Dedifferentiated amniotic fluid mesenchymal stem cell (primary cell): ENCODE data around the gene PRDM10.
"Not testable (repeated sequence)": the region's sequence is repeated elsewhere in the genome, so short reads cannot be mapped to it uniquely, and the experiment has no call there.

Experiments used
- DNase-seq: peaks from one replicate; pipeline ENCODE4 v3.0.0-alpha.2; 2016; ENCODE audit errors: extremely low spot score

PRDM10 gene, protein sequence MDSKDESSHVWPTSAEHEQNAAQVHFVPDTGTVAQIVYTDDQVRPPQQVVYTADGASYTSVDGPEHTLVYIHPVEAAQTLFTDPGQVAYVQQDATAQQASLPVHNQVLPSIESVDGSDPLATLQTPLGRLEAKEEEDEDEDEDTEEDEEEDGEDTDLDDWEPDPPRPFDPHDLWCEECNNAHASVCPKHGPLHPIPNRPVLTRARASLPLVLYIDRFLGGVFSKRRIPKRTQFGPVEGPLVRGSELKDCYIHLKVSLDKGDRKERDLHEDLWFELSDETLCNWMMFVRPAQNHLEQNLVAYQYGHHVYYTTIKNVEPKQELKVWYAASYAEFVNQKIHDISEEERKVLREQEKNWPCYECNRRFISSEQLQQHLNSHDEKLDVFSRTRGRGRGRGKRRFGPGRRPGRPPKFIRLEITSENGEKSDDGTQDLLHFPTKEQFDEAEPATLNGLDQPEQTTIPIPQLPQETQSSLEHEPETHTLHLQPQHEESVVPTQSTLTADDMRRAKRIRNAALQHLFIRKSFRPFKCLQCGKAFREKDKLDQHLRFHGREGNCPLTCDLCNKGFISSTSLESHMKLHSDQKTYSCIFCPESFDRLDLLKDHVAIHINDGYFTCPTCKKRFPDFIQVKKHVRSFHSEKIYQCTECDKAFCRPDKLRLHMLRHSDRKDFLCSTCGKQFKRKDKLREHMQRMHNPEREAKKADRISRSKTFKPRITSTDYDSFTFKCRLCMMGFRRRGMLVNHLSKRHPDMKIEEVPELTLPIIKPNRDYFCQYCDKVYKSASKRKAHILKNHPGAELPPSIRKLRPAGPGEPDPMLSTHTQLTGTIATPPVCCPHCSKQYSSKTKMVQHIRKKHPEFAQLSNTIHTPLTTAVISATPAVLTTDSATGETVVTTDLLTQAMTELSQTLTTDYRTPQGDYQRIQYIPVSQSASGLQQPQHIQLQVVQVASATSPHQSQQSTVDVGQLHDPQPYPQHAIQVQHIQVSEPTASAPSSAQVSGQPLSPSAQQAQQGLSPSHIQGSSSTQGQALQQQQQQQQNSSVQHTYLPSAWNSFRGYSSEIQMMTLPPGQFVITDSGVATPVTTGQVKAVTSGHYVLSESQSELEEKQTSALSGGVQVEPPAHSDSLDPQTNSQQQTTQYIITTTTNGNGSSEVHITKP

DNA sequence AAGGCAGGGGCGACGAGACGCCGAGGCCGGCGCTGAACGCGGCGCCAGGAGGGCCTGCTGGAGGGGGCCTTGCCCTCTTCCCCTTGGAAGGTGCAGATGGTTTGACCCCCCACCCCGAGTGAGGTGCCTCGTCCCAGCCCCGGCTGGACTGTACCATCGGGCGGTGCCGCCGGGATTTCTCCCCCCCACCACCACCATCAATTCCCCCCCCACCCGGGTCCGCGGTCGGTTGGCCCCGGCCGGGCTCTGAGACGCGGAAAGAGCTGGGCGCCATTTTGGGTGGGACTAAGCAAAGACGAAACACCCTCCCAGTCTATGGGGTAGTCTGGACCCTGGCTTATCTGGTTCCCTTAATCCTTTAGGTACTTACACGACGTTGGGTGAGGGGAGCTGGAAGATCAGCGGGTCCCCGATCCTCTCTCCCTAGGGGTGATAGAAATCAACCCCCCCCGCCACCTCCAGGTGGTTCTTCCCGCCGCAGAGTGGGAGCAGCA, at the start of gene PRDM10:
TSS of gene PRDM10 (minus strand) at position 484 of the 494 bp plus-strand sequence. CDS start 41,871 bp downstream, outside the sequence.
- peak; percentile 86 for DNase-seq

DNA sequence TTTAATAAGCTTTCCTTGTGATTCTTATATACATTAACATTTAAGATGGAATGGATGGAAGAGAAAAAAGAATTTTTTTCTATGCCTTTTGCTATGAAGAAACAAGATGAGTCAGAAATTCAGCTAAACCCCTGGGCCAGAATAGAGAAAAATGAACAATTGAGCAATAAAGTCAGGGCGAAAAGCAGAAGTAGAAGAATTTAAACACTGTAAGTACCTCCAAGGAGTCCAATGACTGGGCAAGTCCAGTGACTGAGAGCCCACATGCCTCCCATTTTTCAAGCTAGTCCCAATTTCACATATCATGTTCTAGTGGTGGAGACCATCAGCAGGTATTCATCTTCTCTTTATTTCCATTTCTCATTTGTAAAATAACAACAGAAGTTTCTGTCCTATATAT, 48.4 kb upstream of the PRDM10 start:
- DNase-seq: no peak

DNA sequence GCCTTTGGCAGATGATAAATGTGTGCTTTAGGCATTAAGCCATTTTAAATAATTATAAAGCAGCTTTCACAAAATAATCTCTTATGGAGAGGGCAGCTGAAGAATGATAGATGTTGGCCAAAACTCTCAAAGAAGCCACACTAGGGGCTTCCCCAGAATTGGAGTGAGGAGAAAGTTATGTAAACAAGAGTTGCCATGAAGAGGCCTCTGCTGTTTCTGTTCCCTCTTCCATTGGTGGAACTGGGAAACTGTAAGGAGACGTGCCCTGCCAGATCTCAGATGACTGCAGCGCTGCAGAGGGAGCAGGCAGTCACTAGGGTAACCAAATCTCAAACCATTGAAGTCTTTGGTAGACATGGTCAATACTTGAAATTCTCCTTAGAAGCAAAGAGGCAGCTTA, 47.6 kb upstream of the PRDM10 start:
- no peak for DNase-seq

DNA sequence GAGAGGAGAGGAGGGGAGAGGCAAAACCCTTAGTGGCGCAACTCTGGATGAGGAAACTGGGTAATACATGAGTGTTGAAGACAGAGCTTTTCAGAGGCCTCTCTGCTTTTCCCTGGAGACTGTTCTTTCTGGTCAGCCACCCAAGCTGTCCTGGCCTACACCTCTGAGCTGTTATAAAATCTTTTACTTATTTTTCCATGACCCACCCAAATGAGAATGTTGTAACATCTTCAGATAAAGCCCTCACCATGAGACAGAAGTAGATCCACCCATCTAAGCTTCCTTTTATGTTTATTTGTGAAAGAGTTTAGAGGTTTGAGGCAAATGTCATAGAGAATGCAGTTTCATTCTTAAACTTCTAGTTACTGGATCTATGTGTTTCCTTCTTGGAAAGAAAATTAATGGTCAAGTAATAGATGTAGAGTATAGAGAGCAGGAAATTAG, 46.7 kb upstream of the PRDM10 start:
- no peak for DNase-seq

DNA sequence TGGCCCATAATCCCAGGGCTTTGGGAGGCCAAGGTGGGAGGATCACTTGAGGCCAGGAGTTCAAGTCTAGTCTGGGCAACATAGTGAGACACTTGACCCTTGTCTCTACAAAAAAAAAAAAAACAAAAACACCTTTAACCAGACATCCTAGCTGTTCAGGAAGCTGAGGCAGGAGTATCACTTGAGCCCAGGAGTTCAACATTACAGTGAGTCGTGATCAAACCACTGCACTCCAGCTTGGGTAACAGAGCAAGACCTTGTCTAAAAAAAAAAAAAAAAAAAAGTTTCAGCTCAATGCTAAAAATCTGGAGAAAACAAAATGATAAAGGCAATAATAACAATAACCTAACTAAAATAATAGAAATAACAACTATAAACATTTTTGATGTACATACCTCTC, 44.5 kb upstream of the PRDM10 start:
- no peak for DNase-seq

DNA sequence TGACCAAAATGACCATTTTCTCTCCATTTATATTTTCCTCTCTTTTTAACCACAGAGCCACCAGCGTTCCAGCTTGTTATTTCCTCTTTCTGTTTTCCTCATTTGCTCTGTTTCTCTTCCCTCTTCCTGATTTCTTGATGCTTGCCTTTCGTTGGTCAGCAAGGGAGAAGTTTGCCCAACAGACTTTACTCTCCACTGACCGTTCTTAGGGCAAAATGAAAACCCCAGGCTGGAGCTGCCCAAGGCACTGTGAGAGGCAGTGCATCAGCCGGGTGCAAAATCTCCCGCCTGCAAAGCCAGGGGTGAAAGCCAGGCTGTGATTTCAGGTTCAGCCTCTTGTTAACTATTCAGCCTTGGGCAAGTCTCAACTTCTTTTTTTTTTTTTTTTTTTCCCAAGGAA, 40.9 kb upstream of the PRDM10 start:
- no peak for DNase-seq

DNA sequence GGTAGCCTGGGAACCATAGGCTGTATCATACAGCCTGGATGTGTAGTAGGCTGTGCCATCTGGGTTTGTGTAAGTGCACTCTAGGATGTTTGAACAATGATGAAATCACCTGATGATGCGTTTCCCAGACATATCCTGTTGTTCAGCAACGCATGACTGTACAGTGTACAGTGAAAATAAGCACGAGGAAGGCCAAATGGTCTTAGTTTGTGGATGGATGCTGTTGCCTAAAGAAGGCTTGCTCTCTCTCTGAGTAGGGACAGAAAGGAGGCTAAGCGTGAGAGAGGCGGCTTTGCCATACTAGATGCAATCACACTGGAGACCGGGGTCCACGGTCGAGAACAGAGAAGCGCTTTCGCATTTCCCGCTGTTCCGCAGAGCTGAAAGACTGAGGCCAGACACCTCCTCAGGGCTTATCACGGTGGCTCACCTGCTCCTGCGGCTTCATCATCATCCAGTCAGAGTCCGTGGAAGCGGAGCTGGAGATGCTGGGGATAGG, 39.5 kb upstream of the PRDM10 start:
- no peak for DNase-seq

DNA sequence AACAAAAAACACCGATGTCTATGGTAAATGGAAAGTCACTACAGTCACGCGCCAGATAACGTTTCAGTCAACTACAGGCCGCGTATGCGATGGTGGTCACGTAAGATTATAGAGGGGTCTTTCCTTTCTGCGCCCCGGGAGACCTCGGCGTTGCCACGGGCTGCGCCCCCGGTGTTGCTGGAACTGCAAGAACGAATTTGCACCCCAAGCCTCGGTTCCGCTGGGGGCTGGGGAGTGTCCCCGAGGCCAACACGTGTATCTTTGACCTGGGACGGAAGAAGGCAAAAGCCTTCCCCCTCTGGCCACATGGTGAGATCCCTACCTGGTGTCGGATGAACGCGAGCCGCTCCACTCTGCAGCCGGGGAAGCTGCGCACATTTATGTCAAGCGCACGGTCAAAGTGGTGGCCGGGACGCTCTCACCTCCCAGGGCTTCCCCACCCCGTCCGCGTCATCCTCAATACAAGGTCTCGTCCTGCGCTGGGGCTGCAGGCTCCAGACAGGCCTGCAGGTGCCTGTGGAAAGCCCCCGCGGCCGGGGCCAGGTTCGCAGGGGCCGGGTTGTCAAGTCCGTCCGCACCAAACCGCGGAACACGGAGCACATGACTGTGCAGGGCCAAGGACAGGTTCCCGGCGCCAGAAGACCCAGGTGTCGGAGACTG, 37.8 kb upstream of the PRDM10 start:
- DNase-seq: no peak

DNA sequence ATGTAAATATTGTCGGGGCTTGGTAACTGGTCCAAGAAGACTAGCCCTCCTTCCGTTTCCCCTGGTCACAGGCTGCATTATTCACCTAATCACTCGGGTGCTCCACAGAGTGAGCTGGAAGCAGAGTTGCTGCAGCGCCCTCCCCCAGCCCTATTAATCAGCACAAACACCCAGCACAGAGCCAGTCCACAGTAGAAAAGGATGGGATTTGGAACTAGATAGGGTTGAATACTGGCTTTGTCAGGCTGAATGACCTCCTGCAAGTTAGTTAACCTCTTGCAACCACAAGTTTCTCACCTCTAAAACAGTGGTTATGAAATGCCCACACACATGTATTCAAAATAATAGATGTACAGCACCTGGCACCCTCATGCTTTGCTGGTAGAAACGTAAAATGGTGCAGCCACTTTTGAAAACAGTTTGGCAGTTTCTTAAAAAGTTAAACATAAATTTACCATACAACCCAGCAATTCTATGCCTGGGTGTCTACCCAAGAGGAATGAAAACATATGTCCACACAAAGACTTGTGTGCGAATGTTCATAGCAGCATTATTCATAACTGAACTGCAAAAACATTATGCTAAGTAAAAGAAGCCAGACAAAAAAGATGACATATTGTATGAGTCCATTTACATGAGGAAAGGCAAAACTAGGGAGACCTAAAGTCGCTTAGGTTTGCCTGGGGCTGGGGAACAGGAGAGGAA, 35.4 kb upstream of the PRDM10 start:
- DNase-seq: no peak

DNA sequence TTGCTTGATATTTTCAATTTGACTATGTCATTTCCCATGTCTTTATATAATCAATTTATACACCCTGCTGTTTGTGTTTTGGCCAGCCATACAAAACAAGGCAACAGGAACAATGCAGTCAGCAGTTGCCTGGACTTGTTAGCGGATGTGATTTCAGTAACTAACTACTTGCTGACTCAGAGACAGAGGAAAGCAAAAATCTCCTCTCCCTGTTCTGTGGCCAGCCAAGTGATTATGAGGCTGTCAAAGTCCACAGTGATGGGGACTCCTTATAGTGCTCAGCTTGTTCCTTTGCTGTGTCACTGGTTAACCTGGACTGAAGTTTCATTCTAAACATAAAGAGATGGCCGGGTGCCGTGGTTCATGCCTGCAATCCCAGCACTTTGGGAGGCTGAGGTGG, 34.4 kb upstream of the PRDM10 start:
- peak; percentile 23 for DNase-seq

DNA sequence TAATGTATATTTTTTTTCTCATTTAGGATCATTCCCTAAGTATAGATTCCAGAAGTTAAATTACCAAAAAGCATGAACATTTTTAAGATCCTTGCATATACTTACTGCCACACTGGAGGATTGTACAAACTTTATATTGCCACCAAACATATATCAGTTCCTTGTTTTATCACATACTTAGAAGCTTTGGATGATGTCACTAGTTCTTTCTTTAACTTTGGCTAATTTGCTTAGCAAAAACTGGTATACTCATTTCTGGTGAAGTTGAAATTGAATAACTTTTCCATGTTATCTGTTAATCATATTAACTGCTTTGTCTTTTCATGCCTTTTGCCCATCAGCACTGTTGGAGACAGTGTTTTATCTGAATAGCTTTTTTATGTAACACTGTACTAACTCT, 31.6 kb upstream of the PRDM10 start:
- no peak for DNase-seq

DNA sequence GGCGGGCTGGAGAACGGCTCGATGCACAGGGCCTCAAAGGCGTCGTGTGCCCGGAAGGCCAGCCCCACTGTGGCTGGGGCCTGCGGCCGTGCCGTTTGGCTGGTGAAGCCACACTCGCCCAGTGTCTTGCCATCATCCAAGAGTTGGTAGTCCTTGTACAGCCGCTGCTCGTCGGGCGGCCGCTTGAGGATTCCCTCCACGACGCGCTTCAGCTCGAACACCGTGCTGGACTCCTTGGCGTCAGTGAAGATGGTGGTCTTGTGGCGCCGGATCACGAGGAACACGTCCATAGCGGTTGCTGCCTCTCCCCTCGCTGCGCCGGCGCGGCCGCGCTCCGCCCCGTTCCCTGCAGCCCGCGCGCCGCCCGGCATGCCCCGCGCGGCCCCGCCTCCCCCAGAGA, 30.3 kb upstream of the PRDM10 start:
- no peak for DNase-seq

DNA sequence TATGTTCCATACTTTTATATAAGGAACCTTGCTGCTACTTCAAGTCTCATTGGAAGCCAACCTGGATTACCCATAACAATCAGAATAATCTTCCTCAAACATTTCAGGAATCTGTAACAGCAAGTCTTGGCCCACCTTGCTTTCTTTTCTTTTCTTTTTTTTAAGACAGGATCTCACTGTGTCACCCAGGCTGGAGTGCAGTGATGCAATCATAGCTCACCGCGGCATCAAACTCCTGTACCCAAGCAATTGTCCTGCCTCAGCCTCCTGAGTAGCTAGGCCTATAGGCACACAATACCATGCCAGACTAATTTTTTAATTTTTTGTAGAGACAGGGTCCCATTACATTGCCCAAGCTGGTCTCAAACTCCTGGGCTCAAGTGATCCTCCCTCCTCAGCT, 29.3 kb upstream of the PRDM10 start:
- DNase-seq: no peak

DNA sequence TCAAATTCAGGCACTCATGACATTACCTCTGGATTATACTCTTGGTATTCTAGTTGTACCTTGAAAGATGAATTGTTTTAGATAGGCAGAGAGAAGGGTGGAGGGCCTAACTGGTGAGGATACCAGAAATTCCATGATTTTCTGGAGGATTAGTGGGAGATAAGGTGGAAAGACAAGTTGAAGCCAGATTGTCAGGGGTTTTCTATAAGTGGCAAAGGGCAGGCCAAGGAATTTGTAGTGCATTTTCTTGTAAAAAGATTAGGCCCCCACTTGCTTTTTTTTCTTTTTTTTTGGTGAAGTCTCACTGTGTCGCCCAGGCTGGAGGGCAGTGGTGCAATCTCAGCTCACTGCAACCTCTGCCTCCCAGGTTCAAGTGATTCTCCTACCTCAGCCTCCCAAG, 28.4 kb upstream of the PRDM10 start:
- DNase-seq: no peak

DNA sequence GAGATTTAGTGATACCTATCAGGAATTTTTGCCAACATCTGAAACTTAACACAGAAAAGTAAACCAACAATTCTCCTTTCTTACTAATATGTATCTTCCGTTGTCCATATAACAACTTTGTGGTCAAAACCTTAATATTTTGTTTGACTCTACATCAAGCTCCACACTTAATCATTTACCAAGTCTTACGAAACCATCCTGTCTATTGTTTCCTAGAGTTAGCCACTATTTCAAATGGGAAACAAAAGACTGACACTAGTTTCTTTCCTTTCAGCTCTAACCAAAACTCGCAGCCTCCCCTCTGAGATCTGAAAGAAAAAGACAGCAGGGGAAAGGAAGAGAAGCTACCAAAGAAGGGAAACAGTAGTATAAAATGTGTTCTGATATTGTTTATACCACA, 26.5 kb upstream of the PRDM10 start:
- DNase-seq: no peak

DNA sequence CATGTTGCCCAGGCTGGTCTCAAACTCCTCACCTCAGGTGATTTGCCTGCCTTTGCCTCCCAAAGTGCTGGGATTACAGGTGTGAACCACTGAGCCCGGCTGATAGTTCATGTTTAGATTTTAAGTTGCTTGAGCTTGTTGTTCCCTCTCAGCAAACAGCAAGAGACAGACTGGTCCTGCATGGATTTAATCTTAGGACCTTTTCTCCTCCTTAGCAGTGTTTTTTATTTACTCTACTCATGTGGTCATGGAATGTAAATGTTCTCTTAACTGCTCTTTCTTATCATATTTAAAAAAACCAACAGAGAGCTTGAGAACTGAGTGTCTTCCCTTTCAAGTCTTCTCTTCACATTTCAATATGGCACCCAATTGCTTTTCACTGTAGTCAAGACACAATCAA, 22.7 kb upstream of the PRDM10 start:
- DNase-seq: no peak

DNA sequence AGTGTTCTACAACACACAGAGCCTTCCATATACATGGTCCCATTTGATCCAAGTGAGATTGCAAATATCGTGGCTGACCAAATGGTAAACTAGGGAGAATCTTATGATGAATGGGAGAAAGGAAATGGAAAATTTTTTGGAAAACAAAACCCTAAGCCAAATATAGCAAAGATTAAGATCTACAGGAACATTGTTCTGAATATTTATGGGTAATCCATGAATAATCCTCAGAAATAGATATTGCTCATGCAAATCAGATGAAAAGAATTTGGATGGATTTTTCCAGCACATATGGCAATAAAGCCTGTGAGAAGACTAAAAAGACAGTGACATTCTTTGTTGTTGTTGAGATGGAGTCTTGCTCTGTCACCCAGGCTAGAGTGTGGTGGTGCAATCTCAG, 21.7 kb upstream of the PRDM10 start:
- no peak for DNase-seq

DNA sequence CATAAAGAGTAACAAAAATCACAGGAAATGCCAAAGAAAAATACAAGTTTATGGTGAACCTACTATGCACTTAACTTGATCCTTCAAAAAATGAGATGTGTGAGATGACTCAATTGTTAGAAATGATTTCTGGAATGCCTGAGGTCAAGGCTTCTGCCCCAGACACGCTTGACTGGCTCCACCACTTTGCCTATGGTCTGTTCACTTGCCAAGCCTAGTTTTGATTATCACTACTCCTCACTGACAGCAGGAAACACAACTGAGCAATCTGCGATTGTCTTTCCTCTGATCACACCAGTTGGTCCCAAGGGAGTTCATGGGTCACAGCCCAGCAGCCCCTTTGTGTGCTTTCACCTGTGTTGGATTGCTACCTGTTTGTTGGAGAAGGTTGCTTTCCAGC, 20.6 kb upstream of the PRDM10 start:
- DNase-seq: no peak

DNA sequence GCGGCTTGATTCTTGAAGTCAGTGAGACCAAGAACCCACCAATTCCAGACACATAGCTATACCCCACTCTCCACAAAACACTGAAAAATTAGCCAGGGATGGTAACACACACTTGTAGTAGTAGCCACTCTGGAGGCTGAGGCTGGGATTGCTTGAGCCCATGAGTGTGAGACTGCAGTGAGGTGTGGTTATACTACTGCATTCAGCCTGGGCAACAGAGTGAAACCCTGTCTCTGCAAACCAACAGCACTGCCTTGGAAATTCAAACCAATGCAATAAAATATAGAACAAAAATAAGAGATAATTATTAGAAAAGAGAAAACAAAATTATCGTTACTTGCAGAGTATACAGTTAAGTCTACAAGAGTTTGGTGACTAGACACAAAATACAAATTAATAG, 20.2 kb upstream of the PRDM10 start:
- no peak for DNase-seq

DNA sequence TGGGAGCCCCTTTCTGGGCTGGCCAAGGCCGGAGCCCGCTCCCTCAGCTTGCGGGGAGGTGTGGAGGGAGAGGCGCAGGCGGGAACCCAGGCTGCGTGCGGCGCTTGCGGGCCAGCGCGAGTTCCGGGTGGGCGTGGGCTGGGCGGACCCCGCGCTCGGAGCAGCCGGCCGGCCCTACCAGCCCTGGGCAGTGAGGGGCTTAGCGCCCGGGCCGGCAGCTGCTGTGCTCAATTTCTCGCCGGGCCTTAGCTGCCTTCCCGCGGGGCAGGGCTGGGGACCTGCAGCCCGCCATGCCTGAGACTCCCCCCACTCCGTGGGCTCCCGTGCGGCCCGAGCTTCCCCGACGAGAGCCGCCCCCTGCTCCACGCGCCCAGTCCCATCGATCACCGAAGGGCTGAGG, 19.0 kb upstream of the PRDM10 start:
- DNase-seq: not testable (repeated sequence)

DNA sequence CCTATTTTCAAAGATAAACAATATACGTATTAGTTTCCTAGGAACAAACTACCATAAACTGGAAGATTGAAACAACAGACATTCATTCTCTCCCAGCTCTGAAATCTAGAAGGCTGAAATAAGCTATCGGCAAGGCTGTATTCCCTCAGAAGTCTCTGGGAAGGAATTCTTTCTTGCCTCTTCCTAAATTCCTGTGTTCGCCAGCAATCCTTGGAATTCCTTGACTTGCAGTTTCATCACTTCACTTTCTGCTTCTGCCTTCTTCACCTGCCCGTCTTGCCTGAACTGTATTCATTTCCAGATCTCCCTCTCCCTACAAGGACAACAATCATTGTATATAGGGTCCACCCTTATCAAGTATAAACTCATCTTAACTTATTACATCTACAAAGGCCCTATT, 17.7 kb upstream of the PRDM10 start:
- no peak for DNase-seq
